Putamen (tissue), 1 donor: ENCODE measurements around the gene CHIA.

ENCODE experiments used
- DNase-seq: peaks from one replicate; pipeline ENCODE4 v3.0.0-alpha.2; 2016; ENCODE audit warnings: low spot score

The CHIA gene

GRCh38 chr1:111290630-111291029 lies at the start of gene CHIA:
Gene CHIA, plus strand, starts transcription at chr1:111290851. Its CDS starts 19,617 bp downstream, at chr1:111310468.
- DNase-seq: no peak

GRCh38 chr1:111241797-111242196 lies 48.9 kb upstream of the CHIA start:
- DNase-seq: no peak

- DNase-seq: no peak
Observed at GRCh38 chr1:111242805-111243523, 47.7 kb upstream of the CHIA start.

- DNase-seq: no peak
Observed at GRCh38 chr1:111247125-111247838, 43.4 kb upstream of the CHIA start.

- DNase-seq: peak; percentile 63
Observed at GRCh38 chr1:111249960-111250359, 40.7 kb upstream of the CHIA start.

GRCh38 chr1:111251570-111251969 lies 39.1 kb upstream of the CHIA start:
- no peak for DNase-seq

GRCh38 chr1:111252786-111253185 lies 37.9 kb upstream of the CHIA start:
- DNase-seq: no peak

GRCh38 chr1:111253876-111254275 lies 36.8 kb upstream of the CHIA start:
- peak; percentile 69 for DNase-seq

GRCh38 chr1:111256988-111257658 lies 33.5 kb upstream of the CHIA start:
- no peak for DNase-seq

- no peak for DNase-seq
Observed at GRCh38 chr1:111267801-111268508, 22.7 kb upstream of the CHIA start.

- DNase-seq: no peak
Observed at GRCh38 chr1:111269825-111270406, 20.7 kb upstream of the CHIA start.

- no peak for DNase-seq
Observed at GRCh38 chr1:111270771-111271463, 19.7 kb upstream of the CHIA start.

- no peak for DNase-seq
Observed at GRCh38 chr1:111271464-111271801, 19.2 kb upstream of the CHIA start.

- no peak for DNase-seq
Observed at GRCh38 chr1:111272081-111272480, 18.6 kb upstream of the CHIA start.

GRCh38 chr1:111274653-111275052 lies 16.0 kb upstream of the CHIA start:
- DNase-seq: no peak

- DNase-seq: peak; percentile 73
Observed at GRCh38 chr1:111275079-111275478, 15.6 kb upstream of the CHIA start.

GRCh38 chr1:111275780-111276433 lies 14.7 kb upstream of the CHIA start:
- DNase-seq: no peak

GRCh38 chr1:111279144-111279543 lies 11.5 kb upstream of the CHIA start:
- no peak for DNase-seq

GRCh38 chr1:111280267-111280666 lies 10.4 kb upstream of the CHIA start:
- no peak for DNase-seq

GRCh38 chr1:111281411-111281810 lies 9.2 kb upstream of the CHIA start:
- DNase-seq: no peak

- no peak for DNase-seq
Observed at GRCh38 chr1:111283838-111284237, 6.8 kb upstream of the CHIA start.
